NCI-H345 treated with DMSO at 0.1 percent for 48 hours (cell line): Measurements from ENCODE around the gene TMEM80.

Source experiments
- DNase-seq: peaks from one replicate; lab custom pipeline; 2025; ENCODE audit not compliant: unreplicated experiment; lab: John Stamatoyannopoulos, UW

The TMEM80 gene

DNA sequence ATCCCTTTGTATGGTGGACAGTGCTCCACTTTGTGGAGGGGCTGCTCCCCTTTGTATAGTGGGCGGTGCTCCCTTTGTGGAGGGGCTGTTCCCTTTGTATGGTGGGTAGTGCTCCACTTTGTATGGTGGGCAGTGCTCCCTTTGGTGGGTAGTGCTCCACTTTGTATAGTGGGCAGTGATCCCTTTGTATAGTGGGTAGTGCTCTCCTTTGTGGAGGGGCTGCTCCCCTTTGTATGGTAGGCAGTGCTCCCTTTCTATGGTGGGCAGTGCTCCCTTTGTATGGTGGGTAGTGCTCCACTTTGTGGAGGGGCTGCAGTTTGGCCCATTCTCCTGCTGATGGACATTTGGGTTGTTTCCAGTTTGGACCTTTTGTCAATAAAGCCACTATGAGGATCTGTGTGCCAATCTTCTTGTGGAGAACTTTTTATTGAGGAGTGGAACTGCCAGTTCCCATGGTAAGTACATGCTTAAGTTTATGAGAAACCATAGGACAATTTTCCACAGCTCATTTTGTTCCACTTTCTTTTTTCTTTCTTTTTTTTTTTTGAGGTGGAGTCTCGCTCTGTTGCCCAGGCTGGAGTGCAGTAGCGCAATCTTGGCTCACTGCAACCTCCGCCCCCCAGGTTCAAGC lies 47.1 kb downstream of the TMEM80 start:
- no peak for DNase-seq

DNA sequence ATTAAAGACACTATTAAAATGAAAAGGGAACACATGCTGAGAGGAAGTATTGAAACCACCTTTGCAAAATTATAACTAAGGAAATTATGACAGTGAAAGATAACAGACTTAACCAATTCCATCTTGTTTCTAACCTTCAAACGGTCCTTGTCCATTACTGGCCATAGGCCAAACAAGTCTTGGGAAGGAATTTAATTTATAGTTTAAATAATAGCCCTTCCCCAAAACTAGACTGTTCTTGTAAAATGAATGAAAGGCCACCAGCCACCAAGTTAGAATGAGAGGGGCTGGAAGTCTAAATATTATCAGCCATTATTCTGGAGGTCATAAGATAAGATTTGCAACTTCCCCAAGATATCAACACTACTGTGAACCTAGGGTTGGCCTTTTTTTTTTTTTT lies 49.8 kb downstream of the TMEM80 start:
- DNase-seq = no peak

DNA sequence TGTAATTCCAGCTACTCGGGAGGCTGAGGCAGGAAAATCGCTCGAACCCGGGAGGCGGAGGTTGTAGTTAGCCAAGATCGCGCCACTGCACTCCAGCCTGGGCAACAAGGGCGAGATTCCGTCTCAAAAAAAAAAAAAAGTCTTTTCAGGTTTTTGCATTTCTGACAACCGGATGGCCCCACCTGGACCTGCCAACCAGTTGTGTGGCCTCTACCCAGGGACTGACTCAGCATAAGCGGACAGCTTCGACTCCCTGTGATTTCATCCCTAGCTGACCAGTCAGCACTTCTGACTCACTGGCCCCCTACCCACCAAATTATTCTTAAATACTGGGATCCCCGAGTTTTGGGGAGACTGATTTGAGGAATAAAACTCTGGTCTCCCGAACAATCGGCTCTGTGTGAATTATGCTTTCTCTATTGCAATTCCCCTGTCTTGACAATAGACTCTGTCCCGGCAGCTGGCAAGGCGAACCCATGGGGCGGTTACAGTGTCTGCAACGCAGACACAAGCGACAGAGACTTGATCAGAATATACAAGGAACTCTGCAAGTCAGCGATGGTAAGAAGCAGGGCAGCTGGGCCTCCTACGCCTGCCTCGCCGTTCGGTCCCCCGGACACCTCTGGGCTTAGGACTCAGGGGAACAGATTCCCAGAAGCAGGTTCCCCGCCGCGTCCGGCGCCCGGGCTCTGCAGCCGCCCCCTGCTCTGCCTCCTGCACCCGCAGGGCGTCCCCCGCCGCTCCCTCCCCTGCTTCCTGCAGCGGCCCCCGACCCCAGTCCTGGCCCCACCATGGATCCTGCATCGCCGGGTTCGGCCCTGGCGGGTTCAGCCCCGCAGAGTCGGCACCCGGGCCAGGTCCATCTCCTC lies 50.9 kb downstream of the TMEM80 start:
- peak; percentile 18 for DNase-seq

DNA sequence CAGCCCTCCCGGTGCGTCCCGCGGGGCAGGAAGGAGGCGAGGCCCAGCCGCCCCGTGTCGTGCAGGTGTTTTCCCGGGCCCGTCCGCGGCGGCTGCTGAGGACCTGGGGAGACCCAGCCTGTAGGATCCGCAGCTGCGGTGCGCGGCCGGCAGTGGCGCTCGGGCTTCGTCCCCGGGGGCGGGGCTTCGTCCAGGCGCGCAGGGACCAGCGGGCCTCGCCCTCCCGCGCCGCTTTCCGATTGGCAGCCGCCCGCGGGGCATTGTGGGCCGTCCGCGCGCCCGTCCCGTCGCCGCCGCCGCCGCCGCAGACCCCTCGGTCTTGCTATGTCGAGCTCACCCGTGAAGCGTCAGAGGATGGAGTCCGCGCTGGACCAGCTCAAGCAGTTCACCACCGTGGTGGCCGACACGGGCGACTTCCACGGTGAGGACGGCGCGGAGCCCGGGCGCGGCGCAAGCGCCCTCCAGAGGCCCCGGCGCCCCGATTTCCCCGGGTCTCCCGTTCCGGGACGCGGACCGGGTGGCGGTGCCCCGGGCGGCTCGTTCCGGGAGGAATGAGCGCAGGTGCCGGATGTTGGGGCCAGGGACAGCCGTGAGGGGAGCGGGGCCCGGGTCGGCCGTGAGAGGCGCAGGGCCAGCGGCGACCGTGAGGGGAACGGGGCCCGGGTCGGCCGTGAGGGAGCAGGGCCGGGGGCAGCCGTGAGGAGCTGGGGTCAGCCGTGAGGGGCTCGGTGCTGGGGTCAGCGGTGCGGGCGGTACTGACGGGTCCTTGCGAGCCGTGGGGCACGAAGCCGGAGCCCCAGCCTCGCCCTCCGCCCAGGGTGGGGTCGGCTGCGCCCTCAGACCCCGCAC lies 51.8 kb downstream of the TMEM80 start, which contains the start of gene TALDO1:
Gene TALDO1, plus strand, starts transcription at position 307 of the 849 bp plus-strand sequence. Its CDS starts 18 bp downstream, at position 325.
- peak; percentile 77 for DNase-seq

DNA sequence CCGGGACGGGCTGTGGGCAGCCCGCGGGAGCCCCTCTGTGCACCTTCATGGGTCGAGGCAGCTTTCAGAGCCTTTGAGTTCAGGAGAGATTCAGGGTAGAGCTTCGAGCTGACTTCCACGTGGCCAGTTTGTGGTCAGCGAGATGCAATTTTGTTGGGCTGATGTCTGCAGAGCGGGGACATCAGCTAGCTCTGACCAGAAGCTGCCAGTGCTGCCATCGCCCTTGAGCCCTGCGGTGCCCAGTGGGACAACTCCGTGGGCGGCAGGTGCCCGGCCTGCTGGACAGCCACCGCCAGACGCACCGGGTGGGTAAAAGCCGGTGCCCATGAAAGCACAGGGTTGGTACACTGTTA lies 52.4 kb downstream of the TMEM80 start:
- no peak for DNase-seq

DNA sequence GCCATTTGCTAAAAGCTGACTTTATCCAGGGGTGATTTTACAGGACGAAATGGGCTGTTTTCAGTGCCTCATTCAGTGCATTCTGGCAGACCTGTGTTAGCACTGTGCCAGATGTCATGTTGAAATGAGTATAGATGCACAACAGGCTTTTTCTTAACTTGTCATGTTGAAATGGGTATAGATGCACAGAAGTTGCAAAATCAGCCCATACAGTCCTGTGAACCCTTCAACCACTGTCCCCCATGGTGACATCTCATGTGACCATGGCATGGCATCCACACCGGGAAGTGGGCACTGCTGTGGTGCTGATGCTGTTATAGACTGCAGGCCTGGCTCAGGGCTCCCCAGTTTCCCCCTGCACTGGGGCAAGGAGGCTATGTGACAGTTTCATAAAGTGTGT lies 54.1 kb downstream of the TMEM80 start:
- DNase-seq = no peak
